Skin epidermis (tissue), 12 donors: ENCODE measurements around the gene FTH1.

Source experiments
- H3K27ac ChIP-seq, 21 experiments: fragments of 200-600 bp; sonication (generic) in 11 of 21; one replicate each; pipeline ENCODE4 v1.5.0; 2020; ENCODE audit warnings: mild to moderate bottlenecking in 3 of 21, inconsistent platforms in 2 of 21, moderate library complexity in 2 of 21
- H3K4me3 ChIP-seq, 7 experiments: fragments of 200-600 bp; sonication (generic) in 2 of 7; one replicate each; pipeline ENCODE4 v1.5.0; 2020; ENCODE audit warnings: inconsistent platforms in 2 of 7, mild to moderate bottlenecking in 2 of 7, moderate library complexity in 1 of 7

The FTH1 gene

DNA sequence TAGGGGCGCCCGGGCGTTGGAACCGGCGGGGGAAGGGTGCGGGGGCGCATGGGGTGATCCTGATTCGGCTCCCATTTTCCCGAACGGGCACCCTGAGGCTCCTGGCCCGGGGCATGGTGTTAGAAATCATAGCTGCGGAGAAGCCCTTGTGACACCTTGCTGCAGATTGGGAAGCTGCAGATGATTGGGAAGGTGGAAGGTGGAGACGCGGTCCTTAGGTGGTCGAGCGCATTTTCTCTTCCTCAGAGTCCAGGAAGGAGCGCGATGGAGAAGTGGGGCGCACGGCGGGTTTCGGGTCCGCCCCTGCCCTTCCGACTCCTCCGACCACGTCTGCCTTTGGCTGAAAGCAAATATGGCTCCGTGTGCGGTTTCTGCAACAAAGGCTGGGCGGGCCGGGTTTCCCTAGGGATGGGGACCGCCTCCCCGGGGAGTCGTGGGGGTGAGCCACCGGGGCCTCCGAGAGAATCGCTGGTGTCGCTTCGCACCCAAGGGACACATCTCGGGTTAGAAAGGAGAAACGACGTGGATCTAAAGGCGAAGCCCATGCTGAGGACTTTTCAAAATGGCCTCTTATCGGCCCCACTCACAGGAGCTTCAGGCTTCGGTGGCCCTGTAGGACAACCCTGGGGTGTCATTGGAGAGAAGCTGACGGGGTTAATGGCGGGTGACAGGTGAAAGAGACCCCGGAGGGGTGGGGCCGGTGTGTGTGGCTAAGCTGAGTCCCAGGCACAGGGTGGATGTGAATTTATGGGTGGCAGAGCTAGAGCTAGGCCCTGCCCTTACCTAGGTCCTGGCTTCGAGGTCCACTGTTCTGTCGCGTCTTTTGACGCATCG lies 707 bp upstream of the FTH1 start:
- Histone ChIP-seq H3K27ac (peak overlapping the region; percentile 82 to 100 (median 97)), H3K4me3 (peak overlapping the region; percentile 67 to 88 (median 75))

DNA sequence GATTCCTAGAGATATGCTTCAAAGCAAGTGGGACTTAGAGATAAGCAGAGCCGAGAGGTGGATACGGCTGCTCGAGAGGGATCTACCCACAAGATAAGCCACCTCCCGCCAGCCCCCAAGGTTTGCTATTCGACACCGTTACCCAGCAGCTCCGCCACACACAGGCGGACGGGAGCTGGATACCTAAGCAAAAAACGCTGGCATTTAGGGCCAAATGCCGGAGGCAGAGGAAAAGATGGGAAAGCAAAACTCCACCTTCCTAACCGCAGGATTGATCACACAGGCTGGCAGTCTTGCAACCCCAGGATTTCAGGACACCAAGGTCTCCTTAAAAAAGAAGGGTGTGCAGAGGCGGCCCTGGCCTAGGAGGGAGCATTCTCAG lies 709 bp downstream of the FTH1 start:
- Histone ChIP-seq H3K27ac (peak overlapping the region; percentile 82 to 100 (median 97)), H3K4me3 (peak overlapping the region; percentile 67 to 88 (median 75))

DNA sequence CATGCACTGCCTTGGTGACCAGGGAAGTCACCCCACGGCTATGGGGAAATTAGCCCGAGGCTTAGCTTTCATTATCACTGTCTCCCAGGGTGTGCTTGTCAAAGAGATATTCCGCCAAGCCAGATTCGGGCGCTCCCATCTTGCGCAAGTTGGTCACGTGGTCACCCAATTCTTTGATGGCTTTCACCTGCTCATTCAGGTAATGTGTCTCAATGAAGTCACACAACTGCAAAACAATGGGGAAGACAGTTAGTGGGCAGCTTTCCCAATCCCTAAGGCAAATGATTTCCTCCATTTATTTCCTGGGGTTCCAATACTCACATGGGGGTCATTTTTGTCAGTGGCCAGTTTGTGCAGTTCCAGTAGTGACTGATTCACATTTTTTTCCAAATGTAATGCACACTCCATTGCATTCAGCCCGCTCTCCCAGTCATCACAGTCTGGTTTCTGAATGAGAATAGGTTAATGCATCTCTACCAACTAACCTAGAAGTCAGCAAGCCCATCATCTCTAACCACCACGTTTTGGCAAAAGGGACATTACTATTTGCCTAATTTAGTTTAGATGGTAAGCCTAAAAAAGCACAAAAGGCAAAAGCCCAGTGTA lies 2.7 kb downstream of the FTH1 start:
- Histone ChIP-seq H3K4me3 (peak overlapping the region; percentile 67 to 88 (median 75)), H3K27ac (peak overlapping the region in 16 of 21 experiments; percentile 3 to 99 (median 98))

DNA sequence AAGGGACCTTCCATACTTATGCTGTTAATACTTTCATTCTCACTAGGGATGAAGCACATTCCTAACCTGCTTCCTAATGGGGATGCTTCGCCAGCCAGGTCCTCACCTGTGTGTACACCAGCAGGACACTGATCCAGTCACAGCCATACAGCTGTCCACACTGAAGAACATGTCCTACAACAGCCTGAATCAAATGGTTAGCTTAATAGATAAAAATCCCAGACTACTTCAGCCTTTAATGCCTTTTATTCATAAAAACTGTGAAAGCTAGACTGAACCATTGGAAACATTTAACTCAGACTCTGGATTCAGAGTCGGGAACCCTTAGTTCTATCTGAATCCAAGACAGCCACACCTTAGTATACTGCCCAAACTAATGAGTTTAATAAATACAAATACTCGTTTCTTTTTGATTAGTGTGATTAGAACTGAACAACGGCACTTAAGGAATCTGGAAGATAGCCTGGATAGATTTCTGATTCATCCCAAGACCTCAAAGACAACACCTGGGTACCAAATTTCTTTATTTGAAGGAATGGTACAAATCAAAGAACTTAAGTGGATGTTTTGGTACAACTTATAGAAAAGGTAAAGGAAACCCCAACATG lies 3.3 kb downstream of the FTH1 start:
- Histone ChIP-seq H3K27ac (peak overlapping the region in 13 of 21 experiments; percentile 4 to 99 (median 62)), H3K4me3 (peak overlapping the region in 1 of 7 experiments; percentile 67)

DNA sequence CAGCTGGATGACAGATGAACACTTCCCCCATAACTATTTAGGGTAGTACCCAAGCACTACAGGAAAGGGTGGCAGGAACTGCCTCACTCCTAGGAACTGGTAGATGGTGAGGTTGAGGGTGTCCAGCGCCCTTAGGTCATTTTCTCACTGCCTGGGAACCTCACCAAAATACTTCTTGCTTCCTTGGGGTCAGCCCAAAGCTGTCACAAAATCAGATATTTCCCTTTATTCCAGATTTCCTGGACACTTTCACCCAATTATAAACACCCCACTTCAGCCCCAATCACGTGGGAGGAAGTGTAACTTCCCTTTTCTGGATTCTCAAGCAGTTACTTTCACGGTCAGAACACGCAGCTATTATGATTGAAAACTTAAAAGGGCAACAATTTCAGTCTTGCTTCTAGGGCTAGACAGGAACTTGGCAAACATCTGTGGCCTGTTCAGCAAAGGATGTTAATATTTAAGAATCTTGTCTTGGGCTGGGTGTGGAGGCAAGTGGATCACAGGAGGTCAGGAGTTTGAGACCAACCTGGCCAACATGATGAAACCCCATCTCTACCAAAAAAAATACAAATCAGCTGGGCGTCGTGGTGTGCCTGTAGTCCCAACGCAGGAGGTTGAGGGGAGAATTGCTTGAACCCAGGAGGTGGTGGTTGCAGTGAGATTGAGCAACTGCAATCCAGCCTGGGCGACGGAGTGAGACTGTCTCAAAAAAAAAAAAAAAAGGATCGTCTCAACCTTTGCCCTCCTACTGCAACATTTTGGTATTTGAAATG lies 4.0 kb downstream of the FTH1 start:
- Histone ChIP-seq H3K4me3 (peak overlapping the region in 1 of 7 experiments; percentile 67), H3K27ac (peak overlapping the region in 18 of 21 experiments; percentile 0 to 99 (median 54))

DNA sequence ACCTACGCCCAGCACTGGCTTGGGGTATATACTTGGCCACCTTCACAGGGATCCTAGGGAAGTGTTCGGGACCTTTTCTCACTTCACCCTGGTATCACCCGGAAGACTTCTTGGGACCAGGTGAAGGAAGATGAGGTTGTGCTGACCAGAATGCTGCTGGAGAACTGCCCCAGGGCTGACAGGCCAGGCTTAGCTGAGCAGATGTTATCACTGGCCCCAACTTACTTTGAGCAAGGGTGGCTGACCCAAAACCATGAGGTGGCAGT lies 4.5 kb downstream of the FTH1 start:
- Histone ChIP-seq H3K27ac (peak overlapping the region in 16 of 21 experiments; percentile 0 to 98 (median 50)), H3K4me3 (peak overlapping the region in 1 of 7 experiments; percentile 8)

DNA sequence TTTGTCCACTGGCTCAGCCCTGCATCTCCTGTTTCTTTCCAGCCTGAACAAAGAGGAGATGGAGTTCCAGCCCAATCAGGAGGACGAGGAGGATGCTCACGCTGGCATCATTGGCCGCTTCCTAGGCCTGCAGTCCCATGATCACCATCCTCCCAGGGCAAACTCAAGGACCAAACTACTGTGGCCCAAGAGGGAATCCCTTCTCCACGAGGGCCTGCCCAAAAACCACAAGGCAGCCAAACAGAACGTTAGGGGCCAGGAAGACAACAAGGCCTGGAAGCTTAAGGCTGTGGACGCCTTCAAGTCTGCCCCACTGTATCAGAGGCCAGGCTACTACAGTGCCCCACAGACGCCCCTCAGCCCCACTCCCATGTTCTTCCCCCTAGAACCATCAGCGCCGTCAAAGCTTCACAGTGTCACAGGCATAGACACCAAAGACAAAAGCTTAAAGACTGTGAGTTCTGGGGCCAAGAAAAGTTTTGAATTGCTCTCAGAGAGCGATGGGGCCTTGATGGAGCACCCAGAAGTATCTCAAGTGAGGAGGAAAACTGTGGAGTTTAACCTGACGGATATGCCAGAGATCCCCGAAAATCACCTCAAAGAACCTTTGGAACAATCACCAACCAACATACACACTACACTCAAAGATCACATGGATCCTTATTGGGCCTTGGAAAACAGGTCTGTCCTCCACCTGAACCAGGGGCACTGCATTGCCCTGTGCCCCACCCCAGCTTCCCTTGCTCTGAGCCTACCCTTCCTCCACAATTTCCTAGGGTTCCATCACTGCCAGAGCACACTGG lies 5.0 kb downstream of the FTH1 start:
- Histone ChIP-seq H3K27ac (peak overlapping the region in 16 of 21 experiments; percentile 0 to 98 (median 50)), H3K4me3 (peak overlapping the region in 1 of 7 experiments; percentile 8)

DNA sequence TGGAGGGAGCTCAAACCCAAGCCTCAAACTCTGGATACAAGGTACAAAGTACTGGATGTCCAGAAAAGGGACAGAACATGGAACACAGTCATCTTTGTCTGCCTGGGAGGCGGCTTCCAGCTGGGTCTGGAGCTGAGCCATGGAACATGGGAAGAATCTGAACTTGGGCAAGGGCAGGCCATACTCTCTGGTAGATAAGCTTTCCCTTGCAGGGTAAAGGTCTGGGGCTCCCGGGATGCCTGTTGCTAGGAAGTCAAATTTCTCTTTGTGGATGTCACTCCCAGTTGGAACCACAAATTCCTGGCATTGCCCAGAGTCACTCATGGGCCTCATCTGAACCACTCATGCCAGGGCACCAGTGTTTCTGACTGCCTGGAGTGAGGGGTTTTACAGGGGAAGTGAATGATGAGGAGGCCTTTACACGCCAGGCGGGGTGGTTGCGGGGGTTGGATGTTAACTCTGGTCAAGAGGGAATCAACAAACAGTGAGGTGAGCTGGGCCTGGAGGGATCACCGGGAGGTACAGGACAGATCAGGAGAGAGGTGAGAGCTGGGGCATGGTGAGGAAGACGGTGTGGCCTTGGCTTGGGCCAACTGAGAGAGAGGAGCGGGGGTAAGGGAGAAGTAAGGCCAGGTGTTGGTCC lies 5.7 kb downstream of the FTH1 start:
- peak overlapping the region in 8 of 21 experiments; percentile 9 to 97 (median 35) for H3K27ac ChIP-seq
- no peak overlapping the region for H3K4me3 ChIP-seq

DNA sequence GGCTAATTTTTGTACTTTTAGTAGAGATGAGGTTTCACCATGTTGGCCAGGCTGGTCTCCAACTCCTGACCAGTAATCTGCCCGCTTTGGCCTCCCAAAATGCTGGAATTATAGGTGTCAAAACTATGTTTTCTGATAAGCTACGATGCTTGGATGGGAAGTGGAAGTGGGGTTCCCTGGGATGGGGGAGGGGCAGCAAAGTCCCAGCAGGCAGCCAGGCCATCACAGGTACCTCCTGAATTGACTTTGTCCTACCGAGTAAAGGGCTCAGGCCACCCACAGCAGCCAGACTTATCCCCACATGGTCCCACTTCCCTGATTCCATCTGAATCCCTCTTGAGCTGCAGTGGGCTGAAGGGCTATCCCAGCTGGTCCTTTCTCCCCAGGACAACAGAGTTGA lies 6.9 kb downstream of the FTH1 start:
- no peak overlapping the region for H3K4me3 ChIP-seq

DNA sequence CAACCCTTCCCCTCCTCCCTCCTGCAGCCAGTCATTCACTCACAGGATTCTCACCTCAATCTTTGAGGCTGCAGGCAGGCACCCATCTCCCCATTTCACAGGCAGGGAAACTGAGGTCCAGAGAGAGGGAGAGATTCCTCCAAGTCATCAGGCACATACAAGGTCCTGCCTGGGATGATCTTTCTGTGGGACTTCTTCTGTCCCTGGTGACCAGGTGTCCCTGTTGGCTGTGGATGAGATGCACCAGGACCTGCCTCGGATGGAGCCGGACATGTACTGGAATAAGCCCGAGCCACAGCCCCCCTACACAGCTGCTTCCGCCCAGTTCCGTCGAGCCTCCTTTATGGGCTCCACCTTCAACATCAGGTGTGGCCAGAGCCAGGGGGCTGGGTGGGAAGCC lies 7.8 kb downstream of the FTH1 start:
- Histone ChIP-seq H3K4me3 (no peak overlapping the region), H3K27ac (no peak overlapping the region)

More for the DNA sequence above, 6.9 kb downstream of the FTH1 start:
- H3K27ac ChIP-seq = peak overlapping the region in 1 of 21 experiments; percentile 12

DNA sequence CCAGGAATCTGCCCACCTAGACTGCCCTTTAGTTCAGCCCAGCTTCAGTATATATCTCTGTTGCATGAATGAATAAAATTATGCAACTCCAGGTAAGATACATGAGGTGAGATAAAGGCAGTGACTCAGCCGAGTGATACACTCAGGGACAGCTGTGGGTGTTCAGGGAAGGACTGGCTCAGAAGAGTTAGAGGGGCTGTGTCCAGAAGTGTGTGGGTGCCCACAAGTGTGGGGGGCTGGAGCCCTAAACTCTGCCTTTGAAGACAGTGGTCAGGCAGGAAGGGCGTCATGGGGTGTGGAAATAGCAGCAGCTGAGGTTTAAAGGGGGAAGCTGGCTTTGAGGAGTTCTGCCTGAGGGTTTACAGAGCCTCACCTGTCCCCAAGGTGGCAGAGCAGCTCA lies 8.3 kb downstream of the FTH1 start:
- no peak overlapping the region for H3K4me3 ChIP-seq
- H3K27ac ChIP-seq = peak overlapping the region in 1 of 21 experiments; percentile 22

DNA sequence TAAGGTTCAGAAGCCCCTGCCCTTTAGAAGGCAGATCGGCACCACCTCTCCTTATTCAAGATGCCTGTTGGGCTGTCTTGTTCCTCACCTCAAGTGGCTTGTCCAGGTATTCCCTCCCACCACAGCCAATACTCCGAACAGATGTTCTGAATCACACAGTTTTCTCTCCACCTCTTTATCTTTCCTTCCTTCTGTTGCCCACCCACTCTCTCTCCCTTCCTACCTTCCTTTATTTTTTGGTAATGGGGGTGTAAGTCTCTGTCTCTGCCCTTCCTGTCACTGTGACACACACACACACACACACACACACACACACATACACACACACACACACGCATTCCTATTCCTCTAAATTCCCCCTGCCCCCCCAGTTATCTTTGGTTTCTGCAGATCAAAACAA lies 8.8 kb downstream of the FTH1 start:
- no peak overlapping the region for H3K27ac ChIP-seq

DNA sequence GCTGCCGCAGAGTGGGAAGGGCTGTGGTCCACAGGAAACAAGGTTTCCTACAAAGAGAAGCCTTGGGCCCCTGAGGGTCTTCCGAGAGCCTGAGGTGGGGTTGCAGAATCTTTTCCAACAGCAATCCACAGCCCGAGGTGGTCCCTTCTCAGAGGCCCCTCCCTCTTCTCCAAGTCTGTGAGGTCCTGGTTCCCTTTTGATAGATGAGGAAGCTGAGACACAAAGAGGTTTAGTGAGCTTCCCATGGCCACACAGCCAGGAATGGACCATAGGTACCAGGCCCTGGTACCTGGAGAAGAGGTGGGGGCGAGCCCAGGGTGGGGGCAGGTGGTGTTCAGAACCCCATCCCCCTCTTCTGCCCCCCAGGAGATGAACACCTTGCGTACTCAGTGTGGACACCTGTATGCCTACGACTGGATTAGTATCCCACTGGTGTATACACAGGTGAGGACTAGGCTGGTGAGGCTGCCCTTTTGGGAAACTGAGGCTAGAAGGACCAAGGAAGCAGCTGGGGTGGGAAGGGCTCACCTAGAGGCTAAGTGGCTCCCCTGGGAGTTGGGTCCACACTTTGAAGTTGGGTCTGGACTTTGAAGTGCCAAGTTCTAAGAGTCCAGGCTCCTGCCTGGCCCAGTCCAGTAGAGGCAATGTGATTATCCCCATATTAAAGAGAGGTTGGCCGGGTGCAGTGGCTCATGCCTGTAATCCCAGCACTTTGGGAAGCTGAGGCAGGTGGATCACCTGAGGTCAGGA lies 10.2 kb downstream of the FTH1 start:
- Histone ChIP-seq H3K4me3 (no peak overlapping the region), H3K27ac (no peak overlapping the region)

More for the DNA sequence above, 8.8 kb downstream of the FTH1 start:
- no peak overlapping the region for H3K4me3 ChIP-seq

DNA sequence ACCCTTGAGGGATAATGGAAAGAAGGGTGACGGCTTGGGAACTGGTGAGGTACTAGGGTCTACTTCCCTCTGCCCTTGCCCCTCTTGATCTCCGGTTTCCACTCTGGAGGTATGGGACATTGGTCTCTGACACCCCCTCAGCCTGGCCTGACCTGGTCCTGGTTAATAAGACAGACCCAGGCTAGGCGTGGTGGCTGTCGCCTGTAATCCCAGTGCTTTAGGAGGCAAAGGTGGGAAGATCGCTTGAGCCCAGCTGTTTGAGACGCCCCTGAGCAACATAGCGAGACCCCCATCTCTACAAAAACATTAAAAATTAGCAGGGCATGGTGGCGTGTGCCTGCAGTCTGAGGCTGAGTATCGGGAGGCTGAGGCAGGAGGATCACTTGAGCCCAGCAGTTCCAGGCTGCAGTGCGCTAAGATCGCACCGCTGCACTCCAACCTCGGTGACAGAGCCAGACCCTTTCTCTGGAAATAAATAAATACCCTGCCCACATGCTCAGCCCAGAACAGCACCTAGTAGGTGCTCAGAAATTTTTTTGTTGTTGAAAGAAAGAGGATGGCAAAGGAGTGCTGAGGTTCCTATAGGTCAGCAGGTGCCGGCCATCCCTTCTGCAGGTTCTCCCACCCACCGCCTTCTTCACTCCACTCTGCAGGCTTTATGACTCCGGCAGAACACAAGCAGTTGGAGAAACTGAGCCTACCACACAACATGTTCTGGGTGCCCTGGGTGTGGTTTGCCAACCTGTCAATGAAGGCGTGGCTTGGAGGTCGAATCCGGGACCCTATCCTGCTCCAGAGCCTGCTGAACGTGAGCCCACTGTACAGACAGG lies 11.0 kb downstream of the FTH1 start:
- Histone ChIP-seq H3K4me3 (peak overlapping the region in 3 of 7 experiments; percentile 28 to 42 (median 29)), H3K27ac (peak overlapping the region in 10 of 21 experiments; percentile 67 to 89 (median 84))

DNA sequence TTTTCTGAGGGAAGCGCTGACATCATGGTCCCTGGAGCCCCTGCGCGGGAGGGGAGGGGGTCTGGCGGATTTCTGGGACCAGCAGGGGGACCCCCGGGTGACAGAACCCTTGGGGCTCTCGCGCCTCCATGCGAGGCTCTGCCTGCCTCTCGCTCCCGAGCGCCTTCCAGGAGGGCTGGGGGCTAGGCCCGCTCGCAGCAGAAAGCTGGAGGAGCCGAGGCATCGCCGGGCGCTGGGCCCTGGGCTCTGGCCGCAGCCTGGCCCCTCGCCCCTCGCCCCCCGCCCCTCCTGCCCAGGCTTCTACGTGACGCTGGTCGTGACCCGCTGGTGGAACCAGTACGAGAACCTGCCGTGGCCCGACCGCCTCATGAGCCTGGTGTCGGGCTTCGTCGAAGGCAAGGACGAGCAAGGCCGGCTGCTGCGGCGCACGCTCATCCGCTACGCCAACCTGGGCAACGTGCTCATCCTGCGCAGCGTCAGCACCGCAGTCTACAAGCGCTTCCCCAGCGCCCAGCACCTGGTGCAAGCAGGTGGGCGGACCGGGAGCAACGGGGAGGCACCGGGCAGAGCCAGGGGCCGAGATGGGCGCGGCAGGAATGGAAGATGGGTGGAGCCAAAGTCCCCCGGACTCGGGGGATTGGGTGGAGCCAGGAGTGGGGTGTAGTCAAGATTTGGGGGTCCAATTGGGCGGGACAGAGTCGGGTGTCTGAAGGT lies 11.9 kb downstream of the FTH1 start:
- Histone ChIP-seq H3K27ac (peak overlapping the region; percentile 42 to 89 (median 81)), H3K4me3 (peak overlapping the region; percentile 8 to 42 (median 27))

DNA sequence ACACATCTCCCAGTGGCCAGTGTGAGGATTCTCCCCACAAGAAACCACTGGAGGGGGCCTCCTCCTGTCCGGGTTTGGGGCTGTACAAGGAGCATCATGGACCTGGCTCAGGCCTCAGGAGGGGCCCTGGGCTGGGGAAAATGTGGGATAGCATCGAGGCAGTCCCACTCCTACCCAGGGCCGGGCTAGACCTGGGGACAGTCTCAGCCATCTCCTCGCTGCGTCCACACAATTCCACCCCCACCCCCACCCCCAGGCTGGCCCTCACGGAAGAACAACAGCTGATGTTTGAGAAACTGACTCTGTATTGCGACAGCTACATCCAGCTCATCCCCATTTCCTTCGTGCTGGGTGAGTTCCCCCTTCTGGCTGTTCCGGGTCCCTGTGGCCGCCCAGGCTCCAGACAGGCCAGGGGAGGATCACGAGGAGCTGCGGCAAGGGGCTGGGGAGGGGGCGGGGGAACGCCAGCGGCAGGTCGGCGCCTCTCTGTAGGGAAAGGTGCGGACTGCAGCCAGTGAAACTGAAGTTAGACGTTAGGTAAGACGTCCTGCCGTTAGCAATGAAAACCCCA lies 12.5 kb downstream of the FTH1 start:
- Histone ChIP-seq H3K4me3 (peak overlapping the region; percentile 8 to 42 (median 27)), H3K27ac (peak overlapping the region; percentile 42 to 89 (median 81))
